GM12873 (cell line): Measurements from ENCODE around the gene MAP3K9.

ENCODE experiments used
- TF ChIP-seq, protein P1 (sequence below): IDR thresholded peaks from 2 replicates; pipeline ENCODE4 v1.5.1; 2012; ENCODE audit warnings: low read depth, mild to moderate bottlenecking, moderate library complexity, low read length, control low read depth; ENCODE audit not compliant: insufficient read depth; ENCODE audit errors: missing control alignments

Gene MAP3K9

DNA sequence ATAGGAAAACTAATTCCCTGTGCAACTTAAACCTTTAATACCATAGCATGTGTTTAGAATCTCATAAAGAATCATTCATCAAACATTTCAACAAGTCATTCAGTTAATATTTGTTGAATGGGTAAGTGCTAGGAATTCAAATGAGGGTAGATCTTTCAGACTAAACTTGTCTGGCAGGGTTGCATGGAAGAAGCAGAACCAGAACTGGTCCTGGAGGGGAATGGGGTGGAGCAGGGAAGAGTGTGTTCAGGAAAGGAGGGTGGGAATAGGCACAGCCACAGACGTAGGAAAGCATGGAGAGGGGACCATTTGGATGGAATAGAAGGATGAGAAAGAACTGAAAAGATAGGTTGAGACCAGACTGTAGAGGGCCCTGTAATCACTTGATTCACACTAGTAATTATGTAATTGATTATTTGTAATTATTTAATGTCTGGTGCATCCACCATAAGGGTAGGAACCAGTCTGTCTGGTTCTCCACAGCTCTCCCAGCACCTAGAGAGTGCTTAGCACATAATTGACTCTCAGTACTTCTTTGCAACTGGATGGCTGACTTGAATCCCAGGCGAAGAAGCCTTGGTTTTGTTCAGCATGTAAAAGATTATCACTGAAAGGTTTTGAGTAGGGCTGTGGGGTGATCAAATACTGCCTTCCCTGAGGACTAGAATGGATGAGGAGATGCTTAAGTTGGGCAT, 3.0 kb upstream of the MAP3K9 start:
- TF ChIP-seq, protein P1, sequence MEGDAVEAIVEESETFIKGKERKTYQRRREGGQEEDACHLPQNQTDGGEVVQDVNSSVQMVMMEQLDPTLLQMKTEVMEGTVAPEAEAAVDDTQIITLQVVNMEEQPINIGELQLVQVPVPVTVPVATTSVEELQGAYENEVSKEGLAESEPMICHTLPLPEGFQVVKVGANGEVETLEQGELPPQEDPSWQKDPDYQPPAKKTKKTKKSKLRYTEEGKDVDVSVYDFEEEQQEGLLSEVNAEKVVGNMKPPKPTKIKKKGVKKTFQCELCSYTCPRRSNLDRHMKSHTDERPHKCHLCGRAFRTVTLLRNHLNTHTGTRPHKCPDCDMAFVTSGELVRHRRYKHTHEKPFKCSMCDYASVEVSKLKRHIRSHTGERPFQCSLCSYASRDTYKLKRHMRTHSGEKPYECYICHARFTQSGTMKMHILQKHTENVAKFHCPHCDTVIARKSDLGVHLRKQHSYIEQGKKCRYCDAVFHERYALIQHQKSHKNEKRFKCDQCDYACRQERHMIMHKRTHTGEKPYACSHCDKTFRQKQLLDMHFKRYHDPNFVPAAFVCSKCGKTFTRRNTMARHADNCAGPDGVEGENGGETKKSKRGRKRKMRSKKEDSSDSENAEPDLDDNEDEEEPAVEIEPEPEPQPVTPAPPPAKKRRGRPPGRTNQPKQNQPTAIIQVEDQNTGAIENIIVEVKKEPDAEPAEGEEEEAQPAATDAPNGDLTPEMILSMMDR, result no peak

GRCh38 chr14:70811578-70811977, 2.3 kb upstream of the MAP3K9 start:
- TF ChIP-seq, protein P1, result no peak

GRCh38 chr14:70811050-70811449, 1.7 kb upstream of the MAP3K9 start:
- TF ChIP-seq, protein P1, result no peak

DNA sequence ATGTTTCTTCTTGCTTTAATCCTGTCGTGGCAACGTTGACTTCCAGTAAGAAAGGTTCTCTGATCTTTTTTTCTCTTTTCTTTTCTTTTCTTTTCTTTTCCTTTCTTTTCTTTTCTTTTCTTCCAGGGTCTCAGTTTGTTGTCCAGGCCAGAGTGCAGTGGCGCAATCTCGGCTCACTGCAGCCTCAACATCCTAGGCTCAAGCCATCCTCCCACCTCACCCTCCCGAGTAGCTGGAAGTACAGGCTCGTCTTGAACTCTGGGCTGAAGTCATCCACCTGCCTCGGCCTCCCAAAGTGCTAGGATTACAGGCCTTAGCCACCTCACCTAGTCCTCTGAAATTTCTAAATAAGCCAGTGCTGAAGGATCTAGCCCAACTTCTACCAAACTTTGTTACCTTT, 1.3 kb upstream of the MAP3K9 start:
- TF ChIP-seq, protein P1, result no peak

- TF ChIP-seq, protein P1, result no peak
Observed at GRCh38 chr14:70808416-70809224, 693 bp downstream of the MAP3K9 start.

DNA sequence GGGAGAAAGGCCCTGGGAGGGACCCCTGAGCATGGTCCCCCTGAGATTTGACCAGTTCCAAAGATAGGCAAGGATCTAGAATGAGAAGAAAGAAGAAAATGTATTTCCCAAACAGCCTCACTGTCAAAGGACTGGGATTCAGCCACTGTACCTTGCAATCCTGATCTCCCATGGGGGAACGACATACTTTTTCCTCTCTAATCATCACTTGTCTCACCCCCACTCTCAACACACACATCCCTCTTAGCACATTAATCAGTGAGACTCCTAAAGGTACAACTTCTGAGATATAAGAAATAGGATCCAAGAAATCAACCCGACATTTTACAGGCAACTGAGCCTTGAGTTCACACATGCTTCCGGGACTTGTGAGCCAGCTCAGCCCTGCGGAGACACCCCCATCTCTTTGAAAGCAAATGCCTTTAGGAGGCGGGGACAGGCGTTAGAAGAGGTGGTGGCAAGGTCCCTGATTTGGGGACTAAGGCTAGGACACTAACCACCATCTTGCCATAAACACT, 1.4 kb downstream of the MAP3K9 start:
- TF ChIP-seq, protein P1, result no peak

DNA sequence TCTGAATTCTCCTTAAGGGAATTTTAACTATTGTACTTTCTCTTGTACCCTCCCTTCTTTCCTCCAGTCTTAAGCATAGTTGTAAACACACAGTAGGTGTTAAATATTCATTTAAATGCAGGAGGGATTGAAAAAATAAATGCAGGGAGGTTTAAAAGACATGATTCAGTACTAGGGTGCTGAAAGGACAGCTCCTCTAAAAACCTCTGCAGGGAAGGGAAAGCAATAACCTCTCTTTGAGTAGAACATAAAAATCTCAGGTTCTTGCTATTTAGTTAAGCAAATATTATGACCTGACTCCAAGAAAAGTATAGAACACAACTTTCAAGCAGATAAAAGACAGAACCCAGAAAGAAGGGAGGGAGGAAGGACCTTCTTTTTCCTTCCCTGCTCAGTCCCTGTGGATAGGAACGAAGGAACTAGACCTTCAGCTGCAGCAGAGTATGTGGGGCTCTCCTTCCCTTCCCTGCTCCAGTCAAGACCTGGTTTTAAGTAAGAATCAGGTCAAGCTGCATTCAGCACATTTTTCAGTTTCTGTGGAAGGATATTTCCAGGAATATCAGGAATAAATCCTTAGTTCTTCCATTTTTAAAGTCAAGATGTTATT, 4.7 kb downstream of the MAP3K9 start:
- TF ChIP-seq, protein P1, result no peak
